Activated gamma-delta T cell treated with anti-CD3 and anti-CD28 coated beads, Interleukin-2, amount 50 U/mL, for 16 hours (primary cell): ENCODE measurements around the gene ONECUT1.

ENCODE experiments used
- DNase-seq: peaks from one replicate; pipeline ENCODE4 v3.0.0-alpha.2; 2020; ENCODE audit warnings: low read depth

The ONECUT1 gene

GRCh38 chr15:52796753-52797520, 6.8 kb upstream of the ONECUT1 start:
- DNase-seq, result no peak

GRCh38 chr15:52796228-52796521, 6.0 kb upstream of the ONECUT1 start:
- DNase-seq, result no peak

- DNase-seq, result no peak
Measured at GRCh38 chr15:52795464-52796227, 5.5 kb upstream of the ONECUT1 start.

- no peak for DNase-seq
Measured at GRCh38 chr15:52794665-52795463, 4.7 kb upstream of the ONECUT1 start.

GRCh38 chr15:52791776-52792175, 1.6 kb upstream of the ONECUT1 start:
- DNase-seq, result no peak

- no peak for DNase-seq
Measured at GRCh38 chr15:52790941-52791751, 1.0 kb upstream of the ONECUT1 start.

- no peak for DNase-seq
Measured at GRCh38 chr15:52789601-52790168, 451 bp downstream of the ONECUT1 start.

- DNase-seq, result no peak
Measured at GRCh38 chr15:52789008-52789600, 1.0 kb downstream of the ONECUT1 start.

- no peak for DNase-seq
Measured at GRCh38 chr15:52788099-52788986, 1.8 kb downstream of the ONECUT1 start.

GRCh38 chr15:52787549-52788098, 2.5 kb downstream of the ONECUT1 start:
- DNase-seq, result no peak

- DNase-seq, result no peak
Measured at GRCh38 chr15:52787123-52787503, 3.0 kb downstream of the ONECUT1 start.

- DNase-seq, result no peak
Measured at GRCh38 chr15:52786436-52787122, 3.6 kb downstream of the ONECUT1 start.

GRCh38 chr15:52785672-52786406, 4.3 kb downstream of the ONECUT1 start:
- no peak for DNase-seq

- no peak for DNase-seq
Measured at GRCh38 chr15:52784799-52785671, 5.1 kb downstream of the ONECUT1 start.

- no peak for DNase-seq
Measured at GRCh38 chr15:52783929-52784798, 6.0 kb downstream of the ONECUT1 start.

GRCh38 chr15:52783191-52783829, 6.8 kb downstream of the ONECUT1 start:
- DNase-seq, result no peak
